Stimulated activated CD4-positive, alpha-beta T cell treated with anti-CD3 and anti-CD28 coated beads, Interleukin-1b, Interleukin-23, amount 100 ng/mL, for 24 hours (primary cell): ENCODE measurements around the gene HNRNPL.
"Not testable (repeated sequence)": the region's sequence is repeated elsewhere in the genome, so short reads cannot be mapped to it uniquely, and the experiment has no call there.

Experiments used
- DNase-seq, 4 experiments: peaks; one replicate each; pipeline ENCODE4 v3.0.0-alpha.2; 2020; ENCODE audit warnings: low read depth in 4 of 4, low spot score in 1 of 4

The HNRNPL gene

GRCh38 chr19:38830039-38830733 lies 19.6 kb downstream of the HNRNPL start:
- DNase-seq: no peak

DNA sequence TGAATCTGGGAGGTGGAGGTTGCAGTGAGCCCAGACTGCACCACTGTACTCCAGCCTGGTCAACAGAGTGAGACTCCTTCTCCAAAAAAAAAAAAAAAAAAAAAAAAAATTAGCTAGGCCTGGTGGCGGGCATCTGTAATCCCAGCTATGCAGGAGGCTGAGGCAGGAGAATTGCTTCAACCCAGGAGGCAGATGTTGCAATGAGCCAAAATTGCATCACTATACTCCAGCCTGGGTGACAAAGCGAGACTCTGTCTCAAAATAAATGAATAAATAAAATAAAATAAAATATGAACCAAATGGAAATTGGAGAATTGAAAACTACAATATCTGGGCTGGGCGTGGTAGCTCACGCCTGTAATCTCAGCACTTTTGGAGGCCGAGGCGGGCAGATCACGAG lies 20.6 kb downstream of the HNRNPL start:
- DNase-seq: not testable (repeated sequence)

GRCh38 chr19:38826856-38827551 lies 22.8 kb downstream of the HNRNPL start:
- no peak for DNase-seq

- not testable (repeated sequence) for DNase-seq
These were observed 23.9 kb downstream of the HNRNPL start for GRCh38 chr19:38825936-38826335.

DNA sequence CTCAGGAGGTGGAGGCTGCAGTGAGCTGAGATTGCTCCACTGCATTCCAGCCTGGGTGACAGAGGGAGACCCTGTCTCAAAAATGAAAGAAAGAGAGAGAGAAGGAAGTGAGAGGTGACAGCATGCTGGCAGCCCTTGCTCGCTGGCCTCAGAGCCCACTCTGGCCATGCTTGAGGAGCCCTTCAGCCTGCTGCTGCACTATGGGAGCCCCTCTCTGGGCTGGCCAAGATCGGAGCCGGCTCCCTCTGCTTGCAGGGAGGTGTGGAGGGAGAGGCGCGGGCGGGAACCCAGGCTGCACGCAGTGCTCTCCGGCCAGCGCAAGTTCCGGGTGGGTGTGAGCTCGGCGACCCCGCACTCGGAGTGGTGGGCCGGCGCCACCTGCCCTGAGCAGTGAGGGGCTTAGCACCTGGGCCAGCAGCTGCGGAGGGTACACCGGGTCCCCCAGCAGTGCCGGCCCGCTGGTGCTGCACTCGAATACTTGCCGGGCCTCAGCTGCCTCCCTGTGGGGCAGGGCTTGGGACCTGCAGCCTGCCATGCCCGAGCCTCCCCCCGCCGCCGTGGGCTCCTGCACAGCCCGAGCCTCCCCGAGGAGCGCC lies 28.5 kb downstream of the HNRNPL start:
- DNase-seq: not testable (repeated sequence)

DNA sequence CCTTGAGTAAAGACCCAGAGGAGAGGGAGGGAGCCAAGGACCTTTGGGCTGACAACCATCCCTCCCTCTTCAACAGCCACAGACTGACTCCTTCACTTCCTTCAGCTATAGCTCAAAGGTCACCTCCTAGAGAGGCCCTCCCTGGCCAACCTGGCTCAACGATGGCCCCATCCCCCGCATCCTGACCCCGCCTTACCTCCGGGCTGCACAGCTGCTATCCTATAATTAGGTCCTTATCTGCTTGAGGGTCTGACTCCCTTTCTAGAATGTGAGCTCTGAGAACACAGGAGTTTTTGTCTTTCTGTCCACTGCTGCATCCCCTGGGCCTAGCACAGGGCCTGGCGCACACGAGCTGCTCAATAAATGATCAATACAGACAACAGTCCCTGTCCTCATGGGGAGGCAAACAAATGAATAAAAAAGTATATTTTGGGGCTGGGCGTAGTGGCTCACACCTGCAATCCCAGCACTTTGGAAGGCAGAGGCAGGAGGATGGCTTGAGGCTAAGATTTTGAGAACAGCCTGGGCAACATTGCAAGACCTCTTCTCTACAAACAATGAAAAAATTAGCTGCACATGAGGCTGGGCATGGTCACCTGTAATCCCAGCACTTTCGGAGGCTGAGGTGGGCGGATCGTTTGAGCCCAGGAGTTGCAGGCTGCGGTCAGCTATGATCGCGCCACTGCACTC lies 30.4 kb downstream of the HNRNPL start:
- no peak for DNase-seq

GRCh38 chr19:38817081-38817480 lies 32.7 kb downstream of the HNRNPL start:
- no peak for DNase-seq

GRCh38 chr19:38816131-38816750 lies 33.5 kb downstream of the HNRNPL start:
- DNase-seq: no peak

DNA sequence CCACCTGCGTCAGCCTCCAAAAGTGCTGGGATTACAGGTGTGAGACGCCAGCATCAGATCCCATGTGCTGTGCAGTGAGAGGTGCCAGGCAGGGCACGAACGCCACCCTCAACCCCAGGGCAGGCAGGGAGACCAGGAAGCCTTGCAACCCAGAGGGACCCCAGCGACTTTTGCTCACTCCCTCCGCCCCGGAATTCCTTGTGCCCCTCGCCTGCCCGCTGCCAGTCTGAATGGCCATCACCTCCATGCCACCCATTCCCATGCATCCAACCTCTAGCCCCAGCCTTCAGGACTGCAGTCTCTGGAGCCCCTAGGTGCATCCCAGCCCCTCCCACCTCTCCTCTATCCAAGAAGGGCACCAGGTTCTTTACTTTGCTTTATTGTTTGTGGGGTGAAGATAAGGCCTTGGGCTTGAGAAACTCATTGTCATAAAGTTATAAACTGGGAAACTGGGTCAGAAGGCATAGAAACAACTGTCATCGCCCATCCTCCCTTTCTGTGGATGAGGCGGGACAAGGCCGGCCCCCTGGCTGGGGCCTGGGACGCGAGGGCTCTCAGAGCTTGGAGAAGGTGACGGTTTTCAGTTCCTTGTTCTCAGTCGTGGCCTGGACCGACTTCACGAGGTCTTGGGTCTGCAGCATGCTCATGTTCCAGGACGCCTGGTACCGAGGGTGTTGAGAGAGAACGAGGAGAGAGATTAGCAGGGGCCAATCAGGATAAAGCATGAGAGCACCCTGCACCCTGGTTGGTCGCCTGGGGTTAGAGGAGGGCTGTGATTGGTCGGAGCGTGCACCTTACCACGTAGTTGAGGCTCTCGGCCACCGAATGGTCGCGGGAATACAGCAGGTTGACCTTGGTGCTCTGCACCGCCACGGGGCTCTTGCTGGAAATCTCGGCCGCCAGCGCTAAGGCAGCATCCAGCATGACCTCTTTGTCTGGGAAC lies 34.5 kb downstream of the HNRNPL start:
- DNase-seq: no peak

- DNase-seq: not testable (repeated sequence)
These were observed 35.9 kb downstream of the HNRNPL start for GRCh38 chr19:38813932-38814331.

DNA sequence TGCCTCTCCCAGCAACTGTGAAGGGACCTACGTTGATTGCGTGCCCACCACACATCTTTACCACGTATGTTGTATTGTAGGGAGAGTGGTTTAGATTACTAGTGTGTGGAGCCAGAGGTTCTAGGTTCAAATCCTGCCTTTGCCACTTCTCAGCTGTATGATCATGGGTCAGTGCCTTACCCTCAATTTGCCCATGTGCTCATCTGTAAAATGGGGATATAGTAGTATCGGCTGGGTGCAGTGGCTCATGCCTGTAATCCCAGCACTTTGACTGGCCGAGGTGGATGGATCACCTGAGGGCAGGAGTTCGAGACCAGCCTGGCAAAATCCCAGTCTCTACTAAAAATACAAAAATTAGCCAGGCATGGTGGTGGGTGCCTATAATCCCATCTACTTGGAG lies 36.5 kb downstream of the HNRNPL start:
- DNase-seq: no peak

DNA sequence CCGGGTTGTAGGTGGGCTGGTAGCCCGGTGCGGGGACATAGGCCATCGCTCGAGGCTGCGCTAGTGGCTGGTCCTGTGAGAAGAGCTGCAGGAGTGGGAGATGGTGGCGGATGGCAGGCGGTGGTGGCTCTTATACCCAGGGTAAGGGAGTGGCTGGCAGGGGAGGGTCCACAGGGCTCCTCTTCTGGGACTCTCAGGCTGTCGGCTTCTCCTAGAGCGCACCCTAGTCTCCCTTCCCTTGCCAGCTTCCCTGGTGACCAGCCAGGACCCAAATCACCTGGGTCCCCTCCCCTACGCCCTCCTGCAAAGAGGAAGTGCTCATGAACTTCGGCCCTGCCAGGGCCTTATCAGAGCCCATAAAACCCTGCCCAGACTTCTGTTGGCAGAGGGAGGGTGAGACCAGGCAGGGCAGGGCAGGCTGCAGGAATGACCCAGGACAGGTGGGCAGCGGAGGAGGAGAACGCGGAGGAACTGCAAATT lies 36.9 kb downstream of the HNRNPL start, which contains the start of gene LGALS4:
LGALS4 (minus strand) TSS at position 105 of the 480 bp plus-strand sequence; CDS start at position 46, 59 bp downstream.
- no peak for DNase-seq

GRCh38 chr19:38812009-38812840 lies 37.6 kb downstream of the HNRNPL start:
- DNase-seq: no peak

GRCh38 chr19:38809592-38810252 lies 40.1 kb downstream of the HNRNPL start:
- no peak for DNase-seq

GRCh38 chr19:38808741-38809140 lies 41.0 kb downstream of the HNRNPL start:
- no peak for DNase-seq

GRCh38 chr19:38807374-38808098 lies 42.2 kb downstream of the HNRNPL start:
- DNase-seq: not testable (repeated sequence)

GRCh38 chr19:38806371-38806770 lies 43.4 kb downstream of the HNRNPL start:
- DNase-seq: no peak

DNA sequence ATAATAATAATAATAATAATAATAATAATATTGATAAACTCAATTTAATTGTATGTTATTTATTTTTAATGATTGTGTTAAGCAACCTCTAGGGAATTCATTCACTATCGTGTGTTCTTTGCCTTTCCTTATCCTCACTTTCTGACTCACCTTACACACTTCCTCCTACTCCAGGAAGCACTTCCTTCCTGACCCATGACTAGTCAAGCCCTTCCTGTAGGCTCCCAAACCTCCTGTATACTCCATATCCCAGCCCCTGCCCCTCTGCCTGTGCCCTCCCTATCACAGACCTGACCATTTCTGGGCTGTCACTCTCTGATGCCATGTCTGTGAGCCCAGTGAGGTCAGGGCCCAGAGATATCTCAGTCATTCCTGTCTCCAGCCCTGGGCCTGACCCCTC lies 44.6 kb downstream of the HNRNPL start:
- DNase-seq: no peak
